SK-N-SH treated with all-trans-retinoic acid at 6 μM for 48 hours (cell line): ENCODE data around the gene TTC31.

Experiments
- ATAC-seq: fragments of 200-7000 bp; cut with Tn5 transposase; 3 replicates; pipeline ENCODE4 v1.9.1; 2020; ENCODE audit warnings: mild to moderate bottlenecking, moderate library complexity
- ARNTL ChIP-seq: fragments of 450-650 bp; formaldehyde crosslinking; IDR thresholded peaks from 2 replicates; pipeline ENCODE4 v1.5.0; 2020; ENCODE audit warnings: low read depth, mild to moderate bottlenecking, moderate library complexity, borderline replicate concordance
- BACH2 ChIP-seq: fragments of 250-450 bp; sonication (Bioruptor Pico); IDR thresholded peaks from 2 replicates; pipeline ENCODE4 v1.9.0; 2021; ENCODE audit warnings: mild to moderate bottlenecking, borderline replicate concordance
- CSDC2 ChIP-seq: fragments of 250-450 bp; sonication (Bioruptor Pico); IDR thresholded peaks from 2 replicates; pipeline ENCODE4 v1.5.0; 2020; ENCODE audit warnings: mild to moderate bottlenecking, moderate library complexity
- ESRRG ChIP-seq: fragments of 250-450 bp; sonication (Bioruptor Pico); IDR thresholded peaks from 2 replicates; pipeline ENCODE4 v1.6.1; 2021; ENCODE audit warnings: mild to moderate bottlenecking
- GLIS3 ChIP-seq: fragments of 250-450 bp; sonication (Bioruptor Pico); IDR thresholded peaks from 2 replicates; pipeline ENCODE4 v1.5.0; 2020; ENCODE audit warnings: mild to moderate bottlenecking, moderate library complexity
- OSR1 ChIP-seq: fragments of 250-450 bp; sonication (Bioruptor Pico); IDR thresholded peaks from 2 replicates; pipeline ENCODE4 v1.8.0; 2022; ENCODE audit warnings: moderate library complexity, mild to moderate bottlenecking, inconsistent platforms
- PPARA ChIP-seq: fragments of 250-450 bp; sonication (Bioruptor Pico); IDR thresholded peaks from 2 replicates; pipeline ENCODE4 v1.5.0; 2020; ENCODE audit warnings: mild to moderate bottlenecking, borderline replicate concordance
- RARB ChIP-seq: fragments of 250-450 bp; sonication (Bioruptor Pico); IDR thresholded peaks from 2 replicates; pipeline ENCODE4 v1.8.0; 2021; ENCODE audit warnings: mild to moderate bottlenecking, moderate library complexity
- SNAI2 ChIP-seq: fragments of 250-450 bp; sonication (Bioruptor Pico); IDR thresholded peaks from 2 replicates; pipeline ENCODE4 v1.5.0; 2020; ENCODE audit warnings: mild to moderate bottlenecking, moderate library complexity
- TCF4 ChIP-seq: fragments of 250-450 bp; sonication (Bioruptor Pico); IDR thresholded peaks from 2 replicates; pipeline ENCODE4 v1.8.0; 2021; ENCODE audit warnings: mild to moderate bottlenecking, moderate library complexity, borderline replicate concordance
- TOX ChIP-seq: fragments of 250-450 bp; sonication (Bioruptor Pico); IDR thresholded peaks from 2 replicates; pipeline ENCODE4 v1.8.0; 2021; ENCODE audit warnings: mild to moderate bottlenecking, moderate library complexity, borderline replicate concordance
- ZC3H10 ChIP-seq: fragments of 250-450 bp; sonication (Bioruptor Pico); IDR thresholded peaks from 2 replicates; pipeline ENCODE4 v1.5.1; 2021; ENCODE audit warnings: mild to moderate bottlenecking, moderate library complexity
- ZFP3 ChIP-seq: fragments of 250-450 bp; sonication (Bioruptor Pico); IDR thresholded peaks from 2 replicates; pipeline ENCODE4 v1.5.0; 2020; ENCODE audit warnings: mild to moderate bottlenecking, moderate library complexity
- ZFP30 ChIP-seq: fragments of 450-650 bp; formaldehyde crosslinking; IDR thresholded peaks from 2 replicates; pipeline ENCODE4 v1.5.0; 2022; ENCODE audit warnings: mild to moderate bottlenecking, moderate library complexity
- ZNF565 ChIP-seq: fragments of 450-650 bp; formaldehyde crosslinking; conservative IDR thresholded peaks from 2 replicates; pipeline ENCODE4 v1.5.0; 2020; ENCODE audit warnings: low read depth, mild to moderate bottlenecking, moderate library complexity
- ZNF70 ChIP-seq: fragments of 450-650 bp; formaldehyde crosslinking; IDR thresholded peaks from 2 replicates; pipeline ENCODE4 v1.5.0; 2020; ENCODE audit warnings: mild to moderate bottlenecking, moderate library complexity
- ZNF8 ChIP-seq: fragments of 450-650 bp; formaldehyde crosslinking; IDR thresholded peaks from 2 replicates; pipeline ENCODE4 v1.5.0; 2020; ENCODE audit warnings: mild to moderate bottlenecking, moderate library complexity
- TF ChIP-seq, protein P1 (sequence below): fragments of 250-450 bp; sonication (Bioruptor Pico); IDR thresholded peaks from 2 replicates; pipeline ENCODE4 v1.5.0; 2020; ENCODE audit warnings: mild to moderate bottlenecking, moderate library complexity
- TF ChIP-seq, protein P2 (sequence below): fragments of 250-450 bp; sonication (Bioruptor Pico); IDR thresholded peaks from 2 replicates; pipeline ENCODE4 v1.5.1; 2020; ENCODE audit warnings: low read depth, mild to moderate bottlenecking, moderate library complexity
- TF ChIP-seq, protein P3 (sequence below): fragments of 250-450 bp; sonication (Bioruptor Pico); IDR thresholded peaks from 2 replicates; pipeline ENCODE4 v1.8.0; 2020; ENCODE audit warnings: mild to moderate bottlenecking, moderate library complexity, borderline replicate concordance
- TF ChIP-seq, protein P4 (sequence below): fragments of 250-450 bp; sonication (Bioruptor Pico); IDR thresholded peaks from 2 replicates; pipeline ENCODE4 v1.5.1; 2021; ENCODE audit warnings: mild to moderate bottlenecking, moderate library complexity
- TF ChIP-seq, protein P5 (sequence below): fragments of 250-450 bp; sonication (Bioruptor Pico); IDR thresholded peaks from 2 replicates; pipeline ENCODE4 v1.8.0; 2021; ENCODE audit warnings: low read depth, mild to moderate bottlenecking, moderate library complexity, borderline replicate concordance

Gene TTC31

DNA sequence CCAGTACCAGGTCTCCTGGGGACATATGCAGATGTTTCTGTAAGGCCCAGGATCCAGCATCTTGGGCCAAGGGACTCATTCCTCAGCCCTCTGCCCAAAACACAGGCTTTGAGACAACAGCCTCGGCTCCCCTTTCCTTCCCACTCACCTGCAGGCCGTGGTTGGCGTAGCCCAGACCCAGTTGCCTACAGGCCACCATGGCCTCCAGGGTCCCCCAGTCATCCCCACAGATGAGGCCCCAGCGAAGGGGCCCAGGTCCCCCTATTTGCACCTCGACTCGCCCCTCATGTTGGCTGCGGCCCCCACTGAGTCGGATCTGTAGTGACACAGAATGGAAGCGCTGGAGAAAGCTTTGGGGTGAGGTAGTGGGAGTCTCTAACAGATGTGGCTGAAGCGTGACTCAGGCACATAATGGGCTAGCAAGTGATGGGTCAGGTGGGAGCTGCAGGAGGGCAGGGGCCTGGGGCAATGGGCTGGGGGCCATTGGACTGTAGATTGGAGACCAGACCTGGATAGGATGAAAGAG, 52.6 kb downstream of the TTC31 start:
- no peak for ATAC-seq

DNA sequence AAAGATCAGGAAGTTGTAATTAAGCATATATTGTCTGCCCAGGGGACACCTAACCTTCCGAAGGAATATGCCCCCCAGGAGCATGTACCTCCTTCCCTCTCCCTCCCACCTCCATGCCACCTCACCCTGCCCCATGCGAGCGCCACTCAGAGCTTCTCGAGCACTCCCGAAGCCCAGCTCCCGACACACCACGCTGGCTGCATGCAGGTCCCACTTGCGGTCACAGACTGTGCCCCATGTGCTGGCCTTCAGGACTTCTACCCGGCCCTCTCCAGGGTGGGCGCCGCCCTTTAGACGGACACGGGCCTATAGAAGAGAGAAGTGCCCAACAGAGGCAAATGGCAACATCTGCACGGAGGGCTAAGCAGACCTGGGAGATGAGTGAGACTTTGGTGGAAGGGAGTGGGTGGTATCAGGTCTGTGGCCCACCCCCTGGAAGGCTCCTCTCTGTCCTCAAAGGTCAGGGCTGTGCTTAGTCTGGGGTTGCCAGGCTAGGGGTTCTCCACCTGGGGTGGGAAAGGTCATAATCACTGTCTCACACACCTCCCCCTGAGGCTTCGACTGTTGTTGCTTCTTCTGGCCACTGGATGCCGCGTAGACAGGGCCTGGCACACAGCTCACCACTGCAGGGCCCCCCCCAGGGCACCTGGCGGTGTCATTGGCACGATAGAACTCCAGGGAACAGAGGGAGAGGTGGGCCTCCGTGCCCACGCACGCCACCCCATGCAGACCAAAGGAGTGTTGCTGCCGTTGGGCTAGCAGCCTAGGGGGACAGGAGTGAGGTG, 53.5 kb downstream of the TTC31 start:
- no peak; the same call in none of the 3 replicates for ATAC-seq
- TF ChIP-seq ARNTL (CRISPR knock-in tag) (no peak), ZNF70 (CRISPR knock-in tag) (no peak), RARB (CRISPR knock-in tag) (no peak), TOX (no peak), OSR1 (CRISPR knock-in tag) (no peak), CSDC2 (CRISPR knock-in tag) (no peak), ZNF565 (CRISPR knock-in tag) (no peak)
- TF ChIP-seq, protein P1, sequence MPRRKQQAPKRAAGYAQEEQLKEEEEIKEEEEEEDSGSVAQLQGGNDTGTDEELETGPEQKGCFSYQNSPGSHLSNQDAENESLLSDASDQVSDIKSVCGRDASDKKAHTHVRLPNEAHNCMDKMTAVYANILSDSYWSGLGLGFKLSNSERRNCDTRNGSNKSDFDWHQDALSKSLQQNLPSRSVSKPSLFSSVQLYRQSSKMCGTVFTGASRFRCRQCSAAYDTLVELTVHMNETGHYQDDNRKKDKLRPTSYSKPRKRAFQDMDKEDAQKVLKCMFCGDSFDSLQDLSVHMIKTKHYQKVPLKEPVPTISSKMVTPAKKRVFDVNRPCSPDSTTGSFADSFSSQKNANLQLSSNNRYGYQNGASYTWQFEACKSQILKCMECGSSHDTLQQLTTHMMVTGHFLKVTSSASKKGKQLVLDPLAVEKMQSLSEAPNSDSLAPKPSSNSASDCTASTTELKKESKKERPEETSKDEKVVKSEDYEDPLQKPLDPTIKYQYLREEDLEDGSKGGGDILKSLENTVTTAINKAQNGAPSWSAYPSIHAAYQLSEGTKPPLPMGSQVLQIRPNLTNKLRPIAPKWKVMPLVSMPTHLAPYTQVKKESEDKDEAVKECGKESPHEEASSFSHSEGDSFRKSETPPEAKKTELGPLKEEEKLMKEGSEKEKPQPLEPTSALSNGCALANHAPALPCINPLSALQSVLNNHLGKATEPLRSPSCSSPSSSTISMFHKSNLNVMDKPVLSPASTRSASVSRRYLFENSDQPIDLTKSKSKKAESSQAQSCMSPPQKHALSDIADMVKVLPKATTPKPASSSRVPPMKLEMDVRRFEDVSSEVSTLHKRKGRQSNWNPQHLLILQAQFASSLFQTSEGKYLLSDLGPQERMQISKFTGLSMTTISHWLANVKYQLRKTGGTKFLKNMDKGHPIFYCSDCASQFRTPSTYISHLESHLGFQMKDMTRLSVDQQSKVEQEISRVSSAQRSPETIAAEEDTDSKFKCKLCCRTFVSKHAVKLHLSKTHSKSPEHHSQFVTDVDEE, result no peak
- TF ChIP-seq, protein P2, sequence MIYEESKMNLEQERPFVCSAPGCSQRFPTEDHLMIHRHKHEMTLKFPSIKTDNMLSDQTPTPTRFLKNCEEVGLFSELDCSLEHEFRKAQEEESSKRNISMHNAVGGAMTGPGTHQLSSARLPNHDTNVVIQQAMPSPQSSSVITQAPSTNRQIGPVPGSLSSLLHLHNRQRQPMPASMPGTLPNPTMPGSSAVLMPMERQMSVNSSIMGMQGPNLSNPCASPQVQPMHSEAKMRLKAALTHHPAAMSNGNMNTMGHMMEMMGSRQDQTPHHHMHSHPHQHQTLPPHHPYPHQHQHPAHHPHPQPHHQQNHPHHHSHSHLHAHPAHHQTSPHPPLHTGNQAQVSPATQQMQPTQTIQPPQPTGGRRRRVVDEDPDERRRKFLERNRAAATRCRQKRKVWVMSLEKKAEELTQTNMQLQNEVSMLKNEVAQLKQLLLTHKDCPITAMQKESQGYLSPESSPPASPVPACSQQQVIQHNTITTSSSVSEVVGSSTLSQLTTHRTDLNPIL, result no peak

More for the DNA sequence above, 52.6 kb downstream of the TTC31 start:
- TF ChIP-seq ZNF565 (CRISPR knock-in tag) (no peak), ZFP3 (CRISPR knock-in tag) (no peak), PPARA (CRISPR knock-in tag) (no peak), OSR1 (CRISPR knock-in tag) (no peak), BACH2 (no peak), TCF4 (CRISPR knock-in tag) (no peak), ZC3H10 (CRISPR knock-in tag) (no peak), ZFP30 (CRISPR knock-in tag) (no peak), RARB (CRISPR knock-in tag) (no peak), ZNF8 (CRISPR knock-in tag) (no peak), TOX (no peak), ARNTL (CRISPR knock-in tag) (no peak), GLIS3 (CRISPR knock-in tag) (no peak), SNAI2 (no peak), ESRRG (CRISPR knock-in tag) (no peak)
- TF ChIP-seq, protein P3, sequence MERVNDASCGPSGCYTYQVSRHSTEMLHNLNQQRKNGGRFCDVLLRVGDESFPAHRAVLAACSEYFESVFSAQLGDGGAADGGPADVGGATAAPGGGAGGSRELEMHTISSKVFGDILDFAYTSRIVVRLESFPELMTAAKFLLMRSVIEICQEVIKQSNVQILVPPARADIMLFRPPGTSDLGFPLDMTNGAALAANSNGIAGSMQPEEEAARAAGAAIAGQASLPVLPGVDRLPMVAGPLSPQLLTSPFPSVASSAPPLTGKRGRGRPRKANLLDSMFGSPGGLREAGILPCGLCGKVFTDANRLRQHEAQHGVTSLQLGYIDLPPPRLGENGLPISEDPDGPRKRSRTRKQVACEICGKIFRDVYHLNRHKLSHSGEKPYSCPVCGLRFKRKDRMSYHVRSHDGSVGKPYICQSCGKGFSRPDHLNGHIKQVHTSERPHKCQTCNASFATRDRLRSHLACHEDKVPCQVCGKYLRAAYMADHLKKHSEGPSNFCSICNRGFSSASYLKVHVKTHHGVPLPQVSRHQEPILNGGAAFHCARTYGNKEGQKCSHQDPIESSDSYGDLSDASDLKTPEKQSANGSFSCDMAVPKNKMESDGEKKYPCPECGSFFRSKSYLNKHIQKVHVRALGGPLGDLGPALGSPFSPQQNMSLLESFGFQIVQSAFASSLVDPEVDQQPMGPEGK (CRISPR knock-in tag), result no peak
- TF ChIP-seq, protein P4, sequence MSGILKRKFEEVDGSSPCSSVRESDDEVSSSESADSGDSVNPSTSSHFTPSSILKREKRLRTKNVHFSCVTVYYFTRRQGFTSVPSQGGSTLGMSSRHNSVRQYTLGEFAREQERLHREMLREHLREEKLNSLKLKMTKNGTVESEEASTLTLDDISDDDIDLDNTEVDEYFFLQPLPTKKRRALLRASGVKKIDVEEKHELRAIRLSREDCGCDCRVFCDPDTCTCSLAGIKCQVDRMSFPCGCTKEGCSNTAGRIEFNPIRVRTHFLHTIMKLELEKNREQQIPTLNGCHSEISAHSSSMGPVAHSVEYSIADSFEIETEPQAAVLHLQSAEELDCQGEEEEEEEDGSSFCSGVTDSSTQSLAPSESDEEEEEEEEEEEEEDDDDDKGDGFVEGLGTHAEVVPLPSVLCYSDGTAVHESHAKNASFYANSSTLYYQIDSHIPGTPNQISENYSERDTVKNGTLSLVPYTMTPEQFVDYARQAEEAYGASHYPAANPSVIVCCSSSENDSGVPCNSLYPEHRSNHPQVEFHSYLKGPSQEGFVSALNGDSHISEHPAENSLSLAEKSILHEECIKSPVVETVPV (CRISPR knock-in tag), result no peak
- TF ChIP-seq, protein P1, result no peak
- TF ChIP-seq, protein P5, sequence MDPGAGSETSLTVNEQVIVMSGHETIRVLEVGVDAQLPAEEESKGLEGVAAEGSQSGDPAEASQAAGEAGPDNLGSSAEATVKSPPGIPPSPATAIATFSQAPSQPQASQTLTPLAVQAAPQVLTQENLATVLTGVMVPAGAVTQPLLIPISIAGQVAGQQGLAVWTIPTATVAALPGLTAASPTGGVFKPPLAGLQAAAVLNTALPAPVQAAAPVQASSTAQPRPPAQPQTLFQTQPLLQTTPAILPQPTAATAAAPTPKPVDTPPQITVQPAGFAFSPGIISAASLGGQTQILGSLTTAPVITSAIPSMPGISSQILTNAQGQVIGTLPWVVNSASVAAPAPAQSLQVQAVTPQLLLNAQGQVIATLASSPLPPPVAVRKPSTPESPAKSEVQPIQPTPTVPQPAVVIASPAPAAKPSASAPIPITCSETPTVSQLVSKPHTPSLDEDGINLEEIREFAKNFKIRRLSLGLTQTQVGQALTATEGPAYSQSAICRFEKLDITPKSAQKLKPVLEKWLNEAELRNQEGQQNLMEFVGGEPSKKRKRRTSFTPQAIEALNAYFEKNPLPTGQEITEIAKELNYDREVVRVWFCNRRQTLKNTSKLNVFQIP (CRISPR knock-in tag), result no peak
